Endodermal cell (in vitro differentiated cells): Measurements from ENCODE around the gene TMOD1. TPM values are rescaled to one million over a fixed set of nuclear protein-coding genes. Genes with fewer than 3 reads are reported as not detected.
A peak's percentile ranks its signal among the peaks of the same experiment; 100 is the strongest.

ENCODE experiments used
- DNase-seq: peaks from one replicate; pipeline ENCODE4 v3.0.0-alpha.2; 2017
- H3K27ac ChIP-seq: 2 replicates; pipeline ENCODE4 v1.5.1; 2013; ENCODE audit warnings: mild to moderate bottlenecking, low read depth, low read length, moderate library complexity
- H3K27me3 ChIP-seq: 2 replicates; pipeline ENCODE4 v1.6.1; 2013; ENCODE audit warnings: mild to moderate bottlenecking, low read length, moderate library complexity; ENCODE audit not compliant: insufficient read depth, control insufficient read depth, poor library complexity, severe bottlenecking
- H3K36me3 ChIP-seq: 2 replicates; pipeline ENCODE4 v1.7.0; 2013; ENCODE audit warnings: mild to moderate bottlenecking, low read length, moderate library complexity; ENCODE audit not compliant: control insufficient read depth, insufficient read depth
- H3K4me1 ChIP-seq: one replicate; pipeline ENCODE4 v1.7.0; 2013; ENCODE audit warnings: low read length; ENCODE audit not compliant: control insufficient read depth, insufficient read depth
- H3K4me3 ChIP-seq: 2 replicates; pipeline ENCODE4 v1.5.1; 2013; ENCODE audit warnings: mild to moderate bottlenecking, low read length, moderate library complexity
- H3K9ac ChIP-seq: 2 replicates; pipeline ENCODE4 v1.6.1; 2013; ENCODE audit warnings: mild to moderate bottlenecking, low read length, moderate library complexity; ENCODE audit not compliant: poor library complexity, severe bottlenecking; ENCODE audit errors: extremely low read depth
- H3K9me3 ChIP-seq: 2 replicates; pipeline ENCODE4 v1.6.1; 2013; ENCODE audit warnings: mild to moderate bottlenecking, low read length, moderate library complexity; ENCODE audit not compliant: control insufficient read depth
- H3K27ac Mint-ChIP-seq: 2 replicates; pipeline ENCODE4 v1.8.0; 2020; ENCODE audit warnings: mixed read lengths
- H3K27me3 Mint-ChIP-seq: 2 replicates; pipeline ENCODE4 v1.8.0; 2021; ENCODE audit warnings: mild to moderate bottlenecking, mixed read lengths; ENCODE audit not compliant: insufficient read depth
- H3K36me3 Mint-ChIP-seq: 2 replicates; pipeline ENCODE4 v1.8.0; 2020; ENCODE audit warnings: low read depth, mixed read lengths
- H3K4me1 Mint-ChIP-seq: 2 replicates; pipeline ENCODE4 v1.8.0; 2020; ENCODE audit warnings: mixed read lengths
- H3K4me3 Mint-ChIP-seq: 2 replicates; pipeline ENCODE4 v1.8.0; 2020; ENCODE audit warnings: mild to moderate bottlenecking, moderate library complexity, mixed read lengths
- H3K9me3 Mint-ChIP-seq: 2 replicates; pipeline ENCODE4 v1.8.0; 2020; ENCODE audit warnings: mild to moderate bottlenecking, mixed read lengths
- WGBS, 2 experiments: methylation state at CpG; one replicate each; pipeline versions ENCODE4 v1.1.5 to v1.1.7; 2013; ENCODE audit warnings: missing lambda C conversion rate in 2 of 2, mixed read lengths in 1 of 2; ENCODE audit not compliant: insufficient coverage in 1 of 2, insufficient read length in 1 of 2; 5-methylcytosine and 5-hydroxymethylcytosine counted together
- total RNA-seq, 2 donors: library from RNA; stranded (reverse); fragmentation: NEBNext Ultra II Directional in 1 of 2; extraction: Animal tissue kit (Norgen Biotek cat#: 25700) in 1 of 2; gene quantifications; 2 replicates in 1 of 2; 3 replicates in 1 of 2; pipeline ENCODE4 v1.2.1, GENCODE V29; 2021
- TF ChIP-seq, protein P1 (sequence below): fragments of 200-600 bp; sonication (generic); conservative IDR thresholded peaks from 2 replicates; pipeline ENCODE4 v1.5.0; 2021; ENCODE audit warnings: antibody characterized with exemption, mild to moderate bottlenecking

TMOD1 gene
- total RNA-seq, 2 donors from 2014 or later = 3.6 to 7.1 TPM

DNA sequence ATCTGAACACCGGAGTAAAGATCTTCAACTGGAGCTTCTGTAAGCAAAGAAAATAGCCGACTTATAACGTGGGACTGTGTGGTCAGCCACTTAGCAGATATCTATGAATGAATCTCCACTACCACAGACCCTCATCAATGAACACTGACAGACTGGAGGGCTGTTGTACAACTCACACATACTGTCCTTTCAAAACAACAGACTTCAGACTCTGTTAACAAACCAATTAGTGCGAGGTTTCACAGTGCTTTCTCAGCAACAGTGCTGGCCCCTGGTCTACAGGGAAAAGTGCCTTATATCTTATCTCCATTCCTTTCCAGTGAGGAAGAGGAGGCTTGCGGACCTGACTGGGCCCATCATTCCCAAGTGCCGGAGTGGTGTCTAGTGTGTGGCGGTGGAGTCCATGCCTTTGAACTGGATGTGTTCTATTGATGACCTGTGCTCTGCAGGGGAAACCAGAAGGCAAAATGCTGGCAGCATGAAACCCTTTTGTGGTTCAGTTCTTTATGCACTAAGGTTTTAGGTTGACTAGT, 97.9 kb downstream of the TMOD1 start:
- Mint-ChIP-seq H3K27ac (peak overlapping the region; percentile 32), H3K27me3 (peaks cover 4% of the 10 kb centered on the region), H3K9me3 (no peaks in the 10 kb centered on the region), H3K4me1 (peaks cover 19% of the 10 kb centered on the region), H3K36me3 (peaks cover 41% of the 10 kb centered on the region), H3K4me3 (no peak overlapping the region)
- no peak for DNase-seq
- Histone ChIP-seq H3K9ac (no peak overlapping the region), H3K27me3 (no peaks in the 10 kb centered on the region), H3K4me1 (peaks cover 6% of the 10 kb centered on the region), H3K27ac (no peak overlapping the region), H3K36me3 (peaks cover 43% of the 10 kb centered on the region), H3K4me3 (no peak overlapping the region), H3K9me3 (no peaks in the 10 kb centered on the region)
- 80 to 86% methylated on average over 3 to 7 of the region's 7 CpGs for WGBS, 2 experiments
- TF ChIP-seq, protein P1, sequence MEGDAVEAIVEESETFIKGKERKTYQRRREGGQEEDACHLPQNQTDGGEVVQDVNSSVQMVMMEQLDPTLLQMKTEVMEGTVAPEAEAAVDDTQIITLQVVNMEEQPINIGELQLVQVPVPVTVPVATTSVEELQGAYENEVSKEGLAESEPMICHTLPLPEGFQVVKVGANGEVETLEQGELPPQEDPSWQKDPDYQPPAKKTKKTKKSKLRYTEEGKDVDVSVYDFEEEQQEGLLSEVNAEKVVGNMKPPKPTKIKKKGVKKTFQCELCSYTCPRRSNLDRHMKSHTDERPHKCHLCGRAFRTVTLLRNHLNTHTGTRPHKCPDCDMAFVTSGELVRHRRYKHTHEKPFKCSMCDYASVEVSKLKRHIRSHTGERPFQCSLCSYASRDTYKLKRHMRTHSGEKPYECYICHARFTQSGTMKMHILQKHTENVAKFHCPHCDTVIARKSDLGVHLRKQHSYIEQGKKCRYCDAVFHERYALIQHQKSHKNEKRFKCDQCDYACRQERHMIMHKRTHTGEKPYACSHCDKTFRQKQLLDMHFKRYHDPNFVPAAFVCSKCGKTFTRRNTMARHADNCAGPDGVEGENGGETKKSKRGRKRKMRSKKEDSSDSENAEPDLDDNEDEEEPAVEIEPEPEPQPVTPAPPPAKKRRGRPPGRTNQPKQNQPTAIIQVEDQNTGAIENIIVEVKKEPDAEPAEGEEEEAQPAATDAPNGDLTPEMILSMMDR = no peak

DNA sequence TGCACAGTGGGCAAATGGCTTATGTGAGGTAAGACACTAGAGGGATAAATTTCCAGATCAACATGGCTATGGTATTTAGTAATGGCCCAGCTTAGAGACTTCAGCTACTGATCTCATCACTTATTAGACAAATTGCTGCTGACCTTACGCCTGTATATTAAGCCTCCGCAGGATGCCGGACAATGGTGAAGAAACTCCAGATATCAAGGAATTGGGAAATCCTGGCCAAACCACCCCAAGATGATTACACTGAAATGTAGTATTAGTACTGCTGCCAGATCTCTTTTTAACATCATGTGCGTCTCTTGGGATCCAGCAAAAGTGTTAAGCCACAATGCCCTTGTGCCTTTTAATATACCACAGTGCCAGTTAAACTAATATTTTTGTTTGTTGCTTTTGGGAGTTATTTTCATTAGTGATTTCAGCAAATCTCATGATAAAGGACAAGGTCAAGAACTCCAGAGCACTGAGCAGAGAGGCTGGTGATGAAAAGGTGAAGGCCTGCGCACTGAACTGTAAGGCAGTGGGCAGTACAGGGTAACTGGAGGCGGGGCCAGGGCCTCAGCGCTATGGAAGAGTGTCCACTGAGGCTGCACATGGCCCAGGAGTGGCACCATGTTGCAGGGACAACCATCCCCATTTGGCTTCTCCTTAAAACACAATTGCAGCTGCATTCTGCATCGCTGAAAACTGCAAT, 99.2 kb downstream of the TMOD1 start:
- H3K4me1 Mint-ChIP-seq = peaks cover 19% of the 10 kb centered on the region
- no peak overlapping the region for H3K27ac ChIP-seq
- H3K9me3 Mint-ChIP-seq = no peaks in the 10 kb centered on the region

DNA sequence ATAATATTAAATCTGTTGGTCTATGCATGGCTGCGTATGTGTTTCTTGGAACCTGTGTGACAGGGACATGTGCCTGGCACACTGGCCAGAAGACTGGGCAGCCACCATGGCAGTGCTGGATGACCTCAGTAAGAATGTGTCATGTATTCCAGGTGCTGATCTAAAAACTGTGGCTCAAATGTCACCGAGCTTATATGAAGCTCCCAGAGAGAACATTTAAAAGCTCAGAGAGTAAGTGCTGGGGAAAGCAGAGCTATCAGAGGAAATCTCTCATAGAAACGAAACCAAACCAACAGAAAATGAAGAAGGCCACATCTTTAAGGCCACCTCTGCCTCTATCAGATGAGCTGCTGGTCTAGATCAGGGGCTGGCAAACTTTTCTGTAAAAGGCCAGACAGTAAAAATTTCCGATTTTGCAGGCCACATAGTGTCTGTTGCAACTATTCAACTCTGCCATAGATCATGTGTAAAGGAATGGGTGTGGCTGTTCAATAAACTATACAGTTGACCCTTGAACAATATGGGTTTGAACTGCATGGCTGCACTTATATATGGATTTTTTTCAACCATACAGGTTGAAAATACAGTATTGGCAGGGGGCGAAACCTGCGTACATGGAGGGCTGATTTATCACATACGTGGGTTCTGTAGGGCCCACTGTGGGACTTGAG, 99.9 kb downstream of the TMOD1 start:
- peaks cover 19% of the 10 kb centered on the region for H3K4me1 Mint-ChIP-seq
- H3K9me3 Mint-ChIP-seq = no peaks in the 10 kb centered on the region
- no peak overlapping the region for H3K27ac ChIP-seq
- H3K27me3 Mint-ChIP-seq = peaks cover 4% of the 10 kb centered on the region
- H3K4me1 ChIP-seq = peaks cover 6% of the 10 kb centered on the region
- WGBS, 2 experiments = 95 to 98% methylated on average over 6 to 7 of the region's 7 CpGs
- no peaks in the 10 kb centered on the region for H3K27me3 ChIP-seq
- no peak for DNase-seq
- TF ChIP-seq, protein P1 = no peak
- peaks cover 44% of the 10 kb centered on the region for H3K36me3 Mint-ChIP-seq
- H3K4me3 Mint-ChIP-seq = no peak overlapping the region
- H3K4me3 ChIP-seq = no peak overlapping the region
- H3K36me3 ChIP-seq = peaks cover 63% of the 10 kb centered on the region
- H3K9ac ChIP-seq = no peak overlapping the region
- H3K27ac Mint-ChIP-seq = no peak overlapping the region
- H3K9me3 ChIP-seq = no peaks in the 10 kb centered on the region

More for the DNA sequence above, 99.2 kb downstream of the TMOD1 start:
- Mint-ChIP-seq H3K36me3 (peaks cover 46% of the 10 kb centered on the region), H3K4me3 (no peak overlapping the region), H3K27ac (no peak overlapping the region), H3K27me3 (peaks cover 4% of the 10 kb centered on the region)
- no peak for DNase-seq
- H3K9ac ChIP-seq = no peak overlapping the region
- no peaks in the 10 kb centered on the region for H3K27me3 ChIP-seq
- H3K36me3 ChIP-seq = peaks cover 56% of the 10 kb centered on the region
- H3K4me3 ChIP-seq = no peak overlapping the region
- no peaks in the 10 kb centered on the region for H3K9me3 ChIP-seq
- peaks cover 6% of the 10 kb centered on the region for H3K4me1 ChIP-seq
- TF ChIP-seq, protein P1 = no peak
- WGBS, 2 experiments = 91 to 100% methylated on average over 6 to 8 of the region's 8 CpGs
